GM12878 (cell line): ENCODE results near the gene SHMT2. TPM values are rescaled to one million over a fixed set of nuclear protein-coding genes. Genes with fewer than 3 reads are reported as not detected.

Experiments used
- ATAC-seq: fragments of 200-7000 bp; cut with Tn5 transposase; 3 replicates; pipeline ENCODE4 v1.9.1; 2020; ENCODE audit warnings: mild to moderate bottlenecking, moderate library complexity
- BruUV-seq: library from RNA; stranded (reverse); fragments of 400-500 nt; replicated peaks from 2 replicates; lab custom pipeline; 2021; lab: Mats Ljungman, UMichigan
- CTCF ChIA-PET: fragments of 300-600 bp; sonication (Branson Sonifier 250); formaldehyde crosslinking; extraction: SDS; loops from one replicate; lab custom pipeline; 2021; ENCODE audit warnings: inconsistent platforms; lab: Yijun Ruan, JAX
- POLR2A ChIA-PET: fragments of 350-600 bp; formaldehyde crosslinking; extraction: SDS; loops from one replicate; lab custom pipeline; 2021; ENCODE audit warnings: inconsistent platforms; lab: Charles Lee
- RAD21 ChIA-PET: fragments of 300-600 bp; sonication (Branson Sonifier 250); formaldehyde crosslinking; loops from one replicate; lab custom pipeline; 2023; ENCODE audit warnings: antibody characterized with exemption; ENCODE audit not compliant: unreplicated experiment; lab: Charles Lee
- SMC1A ChIA-PET: fragments of 300-600 bp; sonication (Branson Sonifier 250); formaldehyde crosslinking; loops from one replicate; lab custom pipeline; 2023; ENCODE audit not compliant: unreplicated experiment, uncharacterized antibody; lab: Charles Lee
- DNase-seq: peaks from one replicate; pipeline ENCODE4 v3.0.0-alpha.2; 2011; ENCODE audit warnings: low read depth, low spot score
- FAIRE-seq: peaks from 3 replicates; lab custom pipeline; 2011; peaks lifted over from hg19 to GRCh38; lab: Jason Lieb, UNC
- H2AFZ ChIP-seq: 2 replicates; pipeline ENCODE4 v1.6.0; 2011; ENCODE audit warnings: low read depth, low read length, control low read depth; ENCODE audit not compliant: control insufficient read depth
- H3K27ac ChIP-seq: 2 replicates; pipeline ENCODE4 v1.5.1; 2011; ENCODE audit warnings: control low read depth; ENCODE audit not compliant: control insufficient read depth, insufficient read depth
- H3K27me3 ChIP-seq, 2 experiments: replicated peaks in 1 of 2; 2 replicates each; pipeline versions ENCODE4 v1.6.0 to v1.6.1; 2011; ENCODE audit warnings: low read length in 1 of 2; ENCODE audit not compliant: control insufficient read depth in 2 of 2, insufficient read depth in 2 of 2
- H3K36me3 ChIP-seq, 2 experiments: 2 replicates each; pipeline ENCODE4 v1.5.1; 2011; ENCODE audit warnings: low read length in 1 of 2; ENCODE audit not compliant: control insufficient read depth in 2 of 2, insufficient read depth in 2 of 2
- H3K4me1 ChIP-seq: 2 replicates; pipeline ENCODE4 v1.6.1; 2011; ENCODE audit warnings: mild to moderate bottlenecking, low read length, moderate library complexity, mixed read lengths; ENCODE audit not compliant: control insufficient read depth, insufficient read depth
- H3K4me2 ChIP-seq: 2 replicates; pipeline ENCODE4 v1.6.0; 2011; ENCODE audit warnings: control low read depth; ENCODE audit not compliant: control insufficient read depth, insufficient read depth
- H3K4me3 ChIP-seq: fragments of 200-600 bp; sonication (generic); 2 replicates; pipeline ENCODE4 v1.5.1; 2016
- H3K79me2 ChIP-seq: 2 replicates; pipeline ENCODE4 v1.6.0; 2011; ENCODE audit warnings: low read length; ENCODE audit not compliant: control insufficient read depth, insufficient read depth
- H3K9ac ChIP-seq: 2 replicates; pipeline ENCODE4 v1.8.0; 2011; ENCODE audit warnings: low read length, control low read depth, mixed read lengths; ENCODE audit not compliant: control insufficient read depth, insufficient read depth
- H3K9me3 ChIP-seq: replicated peaks from 3 replicates; pipeline ENCODE4 v1.5.1; 2011; ENCODE audit warnings: mild to moderate bottlenecking, low read length; ENCODE audit not compliant: control insufficient read depth, insufficient read depth
- H4K20me1 ChIP-seq: 2 replicates; pipeline ENCODE4 v1.6.0; 2011; ENCODE audit not compliant: control insufficient read depth, insufficient read depth
- CEBPB ChIP-seq, 2 experiments: fragments of 150-350 bp in 1 of 2; IDR thresholded peaks; 2 replicates each; pipeline ENCODE4 v1.6.1; 2012 to 2014; ENCODE audit warnings: low read depth in 2 of 2, low read length in 2 of 2, borderline replicate concordance in 1 of 2, inconsistent platforms in 1 of 2
- FOXK2 ChIP-seq: fragments of 450-650 bp; IDR thresholded peaks from 2 replicates; pipeline ENCODE4 v1.6.1; 2017; ENCODE audit warnings: mild to moderate bottlenecking, moderate library complexity
- NFXL1 ChIP-seq: fragments of 450-650 bp; IDR thresholded peaks from 2 replicates; pipeline ENCODE4 v1.6.1; 2017; ENCODE audit warnings: antibody characterized with exemption, mild to moderate bottlenecking, borderline replicate concordance
- NR2C1 ChIP-seq: fragments of 450-650 bp; IDR thresholded peaks from 2 replicates; pipeline ENCODE4 v1.6.1; 2017; ENCODE audit warnings: antibody characterized with exemption, mild to moderate bottlenecking, moderate library complexity
- POLR2A ChIP-seq: IDR thresholded peaks from 2 replicates; pipeline ENCODE4 v1.6.1; 2011; ENCODE audit warnings: low read depth, mild to moderate bottlenecking, low read length
- WGBS: methylation state at CpG from one replicate; pipeline ENCODE4 v1.1.6; 2016; ENCODE audit warnings: low lambda C conversion rate; ENCODE audit not compliant: insufficient replicate concordance, insufficient coverage; ENCODE audit errors: missing lambda C conversion rate; 5-methylcytosine and 5-hydroxymethylcytosine counted together
- in situ Hi-C: fragments of 300-500 bp; cut with MboI; formaldehyde crosslinking; loops from 9 replicates; pipeline ENCODE4 v1.14.3; 2018; ENCODE audit warnings: mixed read lengths
- intact Hi-C: fragments of 100-400 bp; cut with micrococcal nuclease; formaldehyde crosslinking; loops from one replicate; pipeline ENCODE4 v1.14.2; 2022; ENCODE audit not compliant: unreplicated experiment
- polyA plus RNA-seq, 11 experiments: library from polyadenylated mRNA; depleted of rRNA in 4 of 11; unstranded in 6 of 11; stranded (reverse) in 5 of 11; fragments of >200 nt; fragmentation: Nextera tagmentation in 4 of 11; fragmentation: Illumina TruSeq in 1 of 11; extraction: Ambion mirVana in 4 of 11; extraction: Trizol in 1 of 11; gene quantifications; 1 replicate in 1 of 11; 2 replicates in 10 of 11; pipeline versions ENCODE4 v1.2.1 to v1.2.3, GENCODE V29; 2011 to 2016; ENCODE audit warnings: inconsistent platforms in 2 of 11, missing spikeins in 2 of 11, low read depth in 1 of 11
- total RNA-seq, 4 experiments: library from RNA; depleted of rRNA in 3 of 4; stranded (reverse); fragments of >200 nt in 3 of 4; fragmentation: Illumina TruSeq in 1 of 4; extraction: Trizol in 1 of 4; gene quantifications; 2 replicates each; pipeline versions ENCODE4 v1.2.1 to v1.2.3, GENCODE V29; 2013 to 2021

The SHMT2 gene
- total and polyA plus RNA-seq, 10 of the 15 experiments (the other 5 are each of a cell fraction or from before 2014, with no cell fraction given), result 57.0 to 292 (median 186) TPM

DNA sequence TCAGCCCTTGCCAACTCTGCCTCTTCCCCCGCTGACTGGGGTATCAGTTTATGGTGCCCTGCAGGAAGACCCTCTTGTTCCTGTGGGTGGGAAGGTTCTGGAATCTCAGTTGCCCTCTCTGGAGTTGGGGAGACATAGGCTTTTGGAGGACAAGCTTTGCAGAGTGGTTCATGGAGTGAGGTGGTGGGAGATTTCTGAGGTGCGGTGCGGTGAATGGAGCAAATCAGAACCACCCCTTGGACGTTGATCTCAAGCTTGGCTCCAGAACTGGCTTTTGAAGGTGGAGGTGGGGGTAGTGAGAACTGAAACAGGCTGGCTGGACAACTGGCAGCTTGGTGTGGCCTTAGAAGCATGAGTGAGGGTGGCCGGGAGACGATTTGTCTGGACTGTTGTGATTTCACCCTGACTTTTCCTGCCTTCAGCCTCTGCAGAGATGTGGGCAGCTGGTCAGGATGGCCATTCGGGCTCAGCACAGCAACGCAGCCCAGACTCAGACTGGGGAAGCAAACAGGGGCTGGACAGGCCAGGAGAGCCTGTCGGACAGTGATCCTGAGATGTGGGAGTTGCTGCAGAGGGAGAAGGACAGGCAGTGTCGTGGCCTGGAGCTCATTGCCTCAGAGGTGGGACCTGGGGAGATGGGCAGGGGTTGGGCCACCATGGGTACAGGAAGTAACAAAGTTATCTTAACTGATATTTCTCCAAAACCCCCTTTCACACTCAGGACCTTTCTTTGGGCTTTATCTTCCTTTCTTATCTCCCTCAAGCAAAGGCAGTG, 1.1 kb downstream of the SHMT2 start:
- ChIA-PET POLR2A (interaction anchor here (0.6 to 2.6 kb wide), 5 partner anchors 10 to 119 kb away, joined by 3 to 15 read pairs (median 5); partner anchors contain the start of gene STAT6), RAD21 (interaction anchor here (1.3 to 3.1 kb wide), 6 partner anchors 9 to 228 kb away, joined by 4 to 36 read pairs (median 10); a partner anchor contains a TSS), SMC1A (interaction anchor here (0.6 to 2.5 kb wide), 8 partner anchors 9 to 250 kb away, joined by 3 to 36 read pairs (median 10); partner anchors contain the start of gene STAT6), CTCF (interaction anchor here (1.4 to 7.8 kb wide), 6 partner anchors 10 to 228 kb away, joined by 4 to 202 read pairs (median 14); partner anchors contain the start of gene INHBE)
- Histone ChIP-seq H3K4me3 (peak overlapping the region; percentile 79), H4K20me1 (no peaks in the 10 kb centered on the region), H3K79me2 (peaks cover 22% of the 10 kb centered on the region), H3K4me2 (peak overlapping the region; percentile 99), H3K4me1 (peaks cover 28% of the 10 kb centered on the region), H3K36me3 (peaks cover 23 to 28% of the 10 kb centered on the region in 2 experiments), H3K27ac (peak overlapping the region; percentile 93), H2AFZ (no peak overlapping the region), H3K27me3 (peaks cover 0 to 4% of the 10 kb centered on the region in 2 experiments; a peak in 1 of 4 replicates), H3K9ac (peak overlapping the region; percentile 97), H3K9me3 (no peaks in the 10 kb centered on the region)
- TSS peak; percentile 80 for BruUV-seq
- TF ChIP-seq CEBPB (IDR thresholded peaks at IDR 0.05; ENCODE audit: borderline replicate concordance in 1 of 2, low read depth in 2 of 2, low read length in 2 of 2) (no peak), FOXK2 (no peak), NFXL1 (no peak), NR2C1 (no peak), POLR2A (peak; percentile 32; the same call in 1 of the 2 replicates)
- ATAC-seq (no peak), FAIRE-seq (no peak), DNase-seq (no peak)
- WGBS, result 5% methylated on average over 10 of the region's 10 CpGs
- in situ Hi-C loops (no loop called here), intact Hi-C loops (no loop called here)
